Glomerular visceral epithelial cell (primary cell): Measurements from ENCODE around the gene NPAS3.

Experiments
- DNase-seq: peaks from one replicate; pipeline ENCODE4 v3.0.0-alpha.2; 2016; ENCODE audit errors: extremely low spot score

The NPAS3 gene

GRCh38 chr14:33435911-33436689, 497.4 kb downstream of the NPAS3 start:
- peak; percentile 60 for DNase-seq

- DNase-seq = no peak
Observed at GRCh38 chr14:33441633-33442032, 503.0 kb downstream of the NPAS3 start.

- no peak for DNase-seq
Observed at GRCh38 chr14:33444136-33444535, 505.5 kb downstream of the NPAS3 start.

- no peak for DNase-seq
Observed at GRCh38 chr14:33449268-33449667, 510.6 kb downstream of the NPAS3 start.

- DNase-seq = no peak
Observed at GRCh38 chr14:33449703-33450395, 511.2 kb downstream of the NPAS3 start.

- no peak for DNase-seq
Observed at GRCh38 chr14:33450416-33450815, 511.7 kb downstream of the NPAS3 start.

- DNase-seq = no peak
Observed at GRCh38 chr14:33451211-33451610, 512.5 kb downstream of the NPAS3 start.

GRCh38 chr14:33452995-33453394, 514.3 kb downstream of the NPAS3 start:
- DNase-seq = no peak

GRCh38 chr14:33454022-33454595, 515.4 kb downstream of the NPAS3 start:
- DNase-seq = no peak

GRCh38 chr14:33454707-33455106, 516.0 kb downstream of the NPAS3 start:
- no peak for DNase-seq

- DNase-seq = no peak
Observed at GRCh38 chr14:33455654-33456345, 517.1 kb downstream of the NPAS3 start.

- no peak for DNase-seq
Observed at GRCh38 chr14:33457021-33457420, 518.3 kb downstream of the NPAS3 start.

- DNase-seq = no peak
Observed at GRCh38 chr14:33457617-33458016, 518.9 kb downstream of the NPAS3 start.

GRCh38 chr14:33460164-33460563, 521.5 kb downstream of the NPAS3 start:
- no peak for DNase-seq

- DNase-seq = no peak
Observed at GRCh38 chr14:33461036-33461435, 522.4 kb downstream of the NPAS3 start.

- no peak for DNase-seq
Observed at GRCh38 chr14:33463731-33464130, 525.1 kb downstream of the NPAS3 start.

GRCh38 chr14:33464254-33464962, 525.7 kb downstream of the NPAS3 start:
- DNase-seq = no peak

GRCh38 chr14:33465846-33466700, 527.4 kb downstream of the NPAS3 start:
- no peak for DNase-seq

- DNase-seq = no peak
Observed at GRCh38 chr14:33467971-33468370, 529.3 kb downstream of the NPAS3 start.

GRCh38 chr14:33469898-33470297, 531.2 kb downstream of the NPAS3 start:
- no peak for DNase-seq

- DNase-seq = no peak
Observed at GRCh38 chr14:33471776-33472175, 533.1 kb downstream of the NPAS3 start.
